ENCODE results near the gene RAB37.

RAB37 gene

DNA sequence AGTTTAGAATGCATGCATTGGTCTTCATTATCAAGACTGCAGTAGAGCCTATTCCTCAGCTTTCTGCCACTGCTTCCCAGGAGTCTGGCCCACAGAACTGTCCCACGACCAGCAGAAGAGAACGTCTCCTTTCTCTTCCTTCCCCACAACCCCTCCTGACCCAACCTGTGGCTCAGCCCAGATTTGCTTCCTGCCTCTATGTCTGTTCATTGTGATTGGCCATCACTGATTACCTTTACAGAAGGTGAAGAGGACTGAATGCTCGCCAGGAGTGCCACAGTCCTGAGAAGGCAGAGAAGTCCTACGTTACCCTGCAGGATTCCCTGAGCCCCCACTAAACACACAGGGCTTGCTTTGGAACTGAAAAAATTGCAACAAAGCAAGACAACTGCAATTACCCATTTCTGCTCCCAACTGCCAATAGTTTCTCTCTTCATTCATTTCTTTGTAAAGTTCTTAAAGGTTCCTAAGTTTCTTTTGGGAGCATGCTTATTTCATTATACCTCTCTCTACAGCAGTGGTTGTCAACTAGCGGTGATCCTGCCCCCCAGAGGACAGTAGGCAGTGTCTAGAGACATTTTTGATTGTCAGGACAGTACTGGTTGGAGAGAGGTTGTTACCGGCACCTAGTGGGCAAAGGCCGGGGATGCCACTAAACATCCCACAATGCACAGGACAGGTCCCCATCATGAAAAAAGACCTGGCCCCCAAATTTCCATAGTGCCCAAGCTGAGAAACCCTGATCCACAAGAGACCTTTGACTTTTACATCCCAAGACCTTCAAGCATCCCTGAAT, 43.6 kb downstream of the RAB37 start (continued):
- peak; percentile 41 for TF ChIP-seq ZNF654 (tag by site-specific recombination; IDR thresholded peaks at IDR 0.05; ENCODE audit: low read depth)
- no peak for TF ChIP-seq KLF16 (tag by site-specific recombination; IDR thresholded peaks at IDR 0.05)
- TF ChIP-seq ZNF660 (tag by site-specific recombination; IDR thresholded peaks at IDR 0.05): peak; percentile 70; the same call in 1 of the 2 replicates
- TF ChIP-seq GFI1B (tag by site-specific recombination; IDR thresholded peaks at IDR 0.05): no peak
- TF ChIP-seq, protein P1, sequence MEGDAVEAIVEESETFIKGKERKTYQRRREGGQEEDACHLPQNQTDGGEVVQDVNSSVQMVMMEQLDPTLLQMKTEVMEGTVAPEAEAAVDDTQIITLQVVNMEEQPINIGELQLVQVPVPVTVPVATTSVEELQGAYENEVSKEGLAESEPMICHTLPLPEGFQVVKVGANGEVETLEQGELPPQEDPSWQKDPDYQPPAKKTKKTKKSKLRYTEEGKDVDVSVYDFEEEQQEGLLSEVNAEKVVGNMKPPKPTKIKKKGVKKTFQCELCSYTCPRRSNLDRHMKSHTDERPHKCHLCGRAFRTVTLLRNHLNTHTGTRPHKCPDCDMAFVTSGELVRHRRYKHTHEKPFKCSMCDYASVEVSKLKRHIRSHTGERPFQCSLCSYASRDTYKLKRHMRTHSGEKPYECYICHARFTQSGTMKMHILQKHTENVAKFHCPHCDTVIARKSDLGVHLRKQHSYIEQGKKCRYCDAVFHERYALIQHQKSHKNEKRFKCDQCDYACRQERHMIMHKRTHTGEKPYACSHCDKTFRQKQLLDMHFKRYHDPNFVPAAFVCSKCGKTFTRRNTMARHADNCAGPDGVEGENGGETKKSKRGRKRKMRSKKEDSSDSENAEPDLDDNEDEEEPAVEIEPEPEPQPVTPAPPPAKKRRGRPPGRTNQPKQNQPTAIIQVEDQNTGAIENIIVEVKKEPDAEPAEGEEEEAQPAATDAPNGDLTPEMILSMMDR (tag by site-specific recombination; IDR thresholded peaks at IDR 0.05): peak; percentile 85
- TF ChIP-seq ZNF571 (tag by site-specific recombination; IDR thresholded peaks at IDR 0.05): no peak
- TF ChIP-seq, protein P2, sequence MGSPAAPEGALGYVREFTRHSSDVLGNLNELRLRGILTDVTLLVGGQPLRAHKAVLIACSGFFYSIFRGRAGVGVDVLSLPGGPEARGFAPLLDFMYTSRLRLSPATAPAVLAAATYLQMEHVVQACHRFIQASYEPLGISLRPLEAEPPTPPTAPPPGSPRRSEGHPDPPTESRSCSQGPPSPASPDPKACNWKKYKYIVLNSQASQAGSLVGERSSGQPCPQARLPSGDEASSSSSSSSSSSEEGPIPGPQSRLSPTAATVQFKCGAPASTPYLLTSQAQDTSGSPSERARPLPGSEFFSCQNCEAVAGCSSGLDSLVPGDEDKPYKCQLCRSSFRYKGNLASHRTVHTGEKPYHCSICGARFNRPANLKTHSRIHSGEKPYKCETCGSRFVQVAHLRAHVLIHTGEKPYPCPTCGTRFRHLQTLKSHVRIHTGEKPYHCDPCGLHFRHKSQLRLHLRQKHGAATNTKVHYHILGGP (tag by site-specific recombination; IDR thresholded peaks at IDR 0.05): no peak
- 0 out of 2 replicates have a peak, but pooled peaks have one; percentile 24 for TF ChIP-seq SCRT2 (tag by site-specific recombination; IDR thresholded peaks at IDR 0.05)
- no peak for TF ChIP-seq ZNF544 (tag by site-specific recombination; IDR thresholded peaks at IDR 0.05)
- TF ChIP-seq, protein P3, sequence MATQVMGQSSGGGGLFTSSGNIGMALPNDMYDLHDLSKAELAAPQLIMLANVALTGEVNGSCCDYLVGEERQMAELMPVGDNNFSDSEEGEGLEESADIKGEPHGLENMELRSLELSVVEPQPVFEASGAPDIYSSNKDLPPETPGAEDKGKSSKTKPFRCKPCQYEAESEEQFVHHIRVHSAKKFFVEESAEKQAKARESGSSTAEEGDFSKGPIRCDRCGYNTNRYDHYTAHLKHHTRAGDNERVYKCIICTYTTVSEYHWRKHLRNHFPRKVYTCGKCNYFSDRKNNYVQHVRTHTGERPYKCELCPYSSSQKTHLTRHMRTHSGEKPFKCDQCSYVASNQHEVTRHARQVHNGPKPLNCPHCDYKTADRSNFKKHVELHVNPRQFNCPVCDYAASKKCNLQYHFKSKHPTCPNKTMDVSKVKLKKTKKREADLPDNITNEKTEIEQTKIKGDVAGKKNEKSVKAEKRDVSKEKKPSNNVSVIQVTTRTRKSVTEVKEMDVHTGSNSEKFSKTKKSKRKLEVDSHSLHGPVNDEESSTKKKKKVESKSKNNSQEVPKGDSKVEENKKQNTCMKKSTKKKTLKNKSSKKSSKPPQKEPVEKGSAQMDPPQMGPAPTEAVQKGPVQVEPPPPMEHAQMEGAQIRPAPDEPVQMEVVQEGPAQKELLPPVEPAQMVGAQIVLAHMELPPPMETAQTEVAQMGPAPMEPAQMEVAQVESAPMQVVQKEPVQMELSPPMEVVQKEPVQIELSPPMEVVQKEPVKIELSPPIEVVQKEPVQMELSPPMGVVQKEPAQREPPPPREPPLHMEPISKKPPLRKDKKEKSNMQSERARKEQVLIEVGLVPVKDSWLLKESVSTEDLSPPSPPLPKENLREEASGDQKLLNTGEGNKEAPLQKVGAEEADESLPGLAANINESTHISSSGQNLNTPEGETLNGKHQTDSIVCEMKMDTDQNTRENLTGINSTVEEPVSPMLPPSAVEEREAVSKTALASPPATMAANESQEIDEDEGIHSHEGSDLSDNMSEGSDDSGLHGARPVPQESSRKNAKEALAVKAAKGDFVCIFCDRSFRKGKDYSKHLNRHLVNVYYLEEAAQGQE (tag by site-specific recombination; IDR thresholded peaks at IDR 0.05): no peak
- no peak for TF ChIP-seq OVOL3 (tag by site-specific recombination; IDR thresholded peaks at IDR 0.05)
- TF ChIP-seq ZSCAN16 (tag by site-specific recombination; IDR thresholded peaks at IDR 0.05): no peak
- TF ChIP-seq, protein P4, sequence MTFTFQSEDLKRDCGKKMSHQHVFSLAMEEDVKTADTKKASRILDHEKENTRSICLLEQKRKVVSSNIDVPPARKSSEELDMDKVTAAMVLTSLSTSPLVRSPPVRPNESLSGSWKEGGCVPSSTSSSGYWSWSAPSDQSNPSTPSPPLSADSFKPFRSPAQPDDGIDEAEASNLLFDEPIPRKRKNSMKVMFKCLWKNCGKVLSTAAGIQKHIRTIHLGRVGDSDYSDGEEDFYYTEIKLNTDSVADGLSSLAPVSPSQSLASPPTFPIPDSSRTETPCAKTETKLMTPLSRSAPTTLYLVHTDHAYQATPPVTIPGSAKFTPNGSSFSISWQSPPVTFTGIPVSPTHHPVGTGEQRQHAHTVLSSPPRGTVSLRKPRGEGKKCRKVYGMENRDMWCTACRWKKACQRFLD (tag by site-specific recombination; IDR thresholded peaks at IDR 0.05): no peak

DNA sequence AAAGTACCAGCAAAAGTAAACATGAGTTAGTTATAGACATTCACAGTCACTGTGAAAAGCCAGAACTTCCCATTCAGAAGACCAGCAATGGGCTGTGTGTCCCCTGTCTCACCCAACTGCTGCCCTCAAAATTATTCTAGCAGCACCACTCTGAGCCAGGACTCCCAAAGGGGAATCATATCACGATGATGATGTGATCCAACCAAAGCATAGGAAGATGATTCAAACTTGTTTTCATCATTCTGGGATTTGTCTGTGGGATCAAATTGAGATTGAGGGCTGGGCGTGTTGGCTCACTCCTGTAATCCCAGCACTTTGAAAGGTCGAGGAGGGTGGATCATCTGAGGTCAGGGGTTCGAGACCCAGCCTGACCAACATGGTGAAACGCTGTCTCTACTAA, 45.5 kb downstream of the RAB37 start:
- CTCF ChIA-PET: interaction anchor here (0.6 to 12.4 kb wide), 4 partner anchors 9 to 125 kb away, joined by 3 to 120 read pairs (median 39); no protein-coding TSS in a partner anchor
- Histone ChIP-seq H3K36me3 (ENCODE audit: control insufficient read depth in 2 of 2, insufficient read depth in 1 of 2, low read length in 2 of 2) (peaks cover 3 to 60% of the 10 kb centered on the region in 2 experiments; a peak in 2 of 3 replicates), H3K4me1 (ENCODE audit: control insufficient read depth, insufficient read depth, low read length) (no peaks in the 10 kb centered on the region), H3K27ac (ENCODE audit: extremely low read depth, low read depth, low read length) (no peak overlapping the region), H3K9me3 (ENCODE audit: control insufficient read depth, insufficient read depth, low read depth, low read length) (no peaks in the 10 kb centered on the region), H3K4me3 (ENCODE audit: low read depth, low read length) (no peak overlapping the region)
- POLR2A ChIA-PET: no interaction called here
- TF ChIP-seq ZBTB8A (tag by site-specific recombination; IDR thresholded peaks at IDR 0.05) (no peak), ZNF629 (tag by site-specific recombination; IDR thresholded peaks at IDR 0.05) (no peak), ZNF830 (tag by site-specific recombination; IDR thresholded peaks at IDR 0.05; ENCODE audit: low read depth) (no peak), ZSCAN23 (tag by site-specific recombination; IDR thresholded peaks at IDR 0.05) (no peak), ZNF335 (tag by site-specific recombination; conservative IDR thresholded peaks at IDR 0.05) (no peak), ZNF416 (tag by site-specific recombination; IDR thresholded peaks at IDR 0.05) (no peak), ZNF837 (tag by site-specific recombination; IDR thresholded peaks at IDR 0.05) (no peak), ZNF623 (tag by site-specific recombination; IDR thresholded peaks at IDR 0.05) (no peak), GLI4 (tag by site-specific recombination; IDR thresholded peaks at IDR 0.05) (no peak), ZNF548 (tag by site-specific recombination; IDR thresholded peaks at IDR 0.05) (no peak)
- TF ChIP-seq, protein P5, sequence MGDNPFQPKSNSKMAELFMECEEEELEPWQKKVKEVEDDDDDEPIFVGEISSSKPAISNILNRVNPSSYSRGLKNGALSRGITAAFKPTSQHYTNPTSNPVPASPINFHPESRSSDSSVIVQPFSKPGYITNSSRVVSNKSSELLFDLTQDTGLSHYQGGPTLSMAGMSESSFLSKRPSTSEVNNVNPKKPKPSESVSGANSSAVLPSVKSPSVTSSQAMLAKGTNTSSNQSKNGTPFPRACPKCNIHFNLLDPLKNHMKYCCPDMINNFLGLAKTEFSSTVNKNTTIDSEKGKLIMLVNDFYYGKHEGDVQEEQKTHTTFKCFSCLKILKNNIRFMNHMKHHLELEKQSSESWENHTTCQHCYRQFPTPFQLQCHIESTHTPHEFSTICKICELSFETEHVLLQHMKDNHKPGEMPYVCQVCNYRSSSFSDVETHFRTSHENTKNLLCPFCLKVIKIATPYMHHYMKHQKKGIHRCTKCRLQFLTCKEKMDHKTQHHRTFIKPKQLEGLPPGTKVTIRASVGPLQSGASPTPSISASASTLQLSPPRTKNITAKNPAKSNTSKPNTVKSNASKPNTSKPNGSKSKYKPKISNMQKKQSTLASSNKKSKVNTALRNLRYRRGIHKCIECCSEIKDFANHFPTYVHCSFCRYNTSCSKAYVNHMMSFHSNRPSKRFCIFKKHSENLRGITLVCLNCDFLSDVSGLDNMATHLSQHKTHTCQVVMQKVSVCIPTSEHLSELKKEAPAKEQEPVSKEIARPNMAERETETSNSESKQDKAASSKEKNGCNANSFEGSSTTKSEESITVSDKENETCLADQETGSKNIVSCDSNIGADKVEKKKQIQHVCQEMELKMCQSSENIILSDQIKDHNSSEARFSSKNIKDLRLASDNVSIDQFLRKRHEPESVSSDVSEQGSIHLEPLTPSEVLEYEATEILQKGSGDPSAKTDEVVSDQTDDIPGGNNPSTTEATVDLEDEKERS (tag by site-specific recombination; IDR thresholded peaks at IDR 0.05): no peak
- TF ChIP-seq, protein P1 (tag by site-specific recombination; IDR thresholded peaks at IDR 0.05): no peak

All from HEK293 (cell line).